Measurements from ENCODE around the gene ZNF391.

Gene ZNF391

DNA sequence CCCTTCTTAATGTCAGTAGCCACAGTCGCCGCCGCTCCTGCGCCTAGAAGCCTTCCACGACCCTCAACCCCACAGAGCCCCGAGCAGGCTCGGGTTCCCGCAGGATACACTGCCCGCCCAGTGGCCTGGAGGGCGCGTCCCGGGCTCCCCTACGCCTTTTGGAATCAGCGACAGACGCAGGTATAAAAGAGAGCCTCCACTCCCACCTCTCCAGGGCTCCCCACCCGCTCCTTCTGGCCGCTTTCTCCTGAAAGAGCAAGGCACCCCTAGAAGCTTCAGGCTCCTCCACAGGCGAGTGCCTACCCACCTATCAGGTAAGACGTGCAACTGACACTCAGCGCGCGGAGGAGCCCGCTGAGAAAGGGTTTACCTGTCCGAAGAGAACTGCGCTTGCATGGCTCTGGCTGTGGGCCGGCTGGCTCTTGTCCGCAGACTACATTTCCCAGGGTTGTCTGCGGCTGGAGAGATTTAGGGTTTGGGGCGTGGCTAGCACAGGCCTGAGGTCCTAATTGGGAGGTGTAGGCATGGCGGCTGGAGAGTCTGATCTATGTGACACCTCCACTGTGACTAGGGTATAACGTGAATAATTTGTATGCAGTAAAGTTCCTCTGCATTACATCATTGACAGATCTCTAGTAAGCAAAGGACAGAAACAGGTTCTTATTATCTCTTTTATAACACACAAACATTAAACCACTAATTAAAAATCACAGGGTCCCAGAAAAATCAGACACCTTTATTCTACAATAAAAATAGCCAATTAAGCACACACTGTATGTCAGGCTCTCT lies 13.5 kb upstream of the ZNF391 start (continued):
- TF ChIP-seq, protein P1, sequence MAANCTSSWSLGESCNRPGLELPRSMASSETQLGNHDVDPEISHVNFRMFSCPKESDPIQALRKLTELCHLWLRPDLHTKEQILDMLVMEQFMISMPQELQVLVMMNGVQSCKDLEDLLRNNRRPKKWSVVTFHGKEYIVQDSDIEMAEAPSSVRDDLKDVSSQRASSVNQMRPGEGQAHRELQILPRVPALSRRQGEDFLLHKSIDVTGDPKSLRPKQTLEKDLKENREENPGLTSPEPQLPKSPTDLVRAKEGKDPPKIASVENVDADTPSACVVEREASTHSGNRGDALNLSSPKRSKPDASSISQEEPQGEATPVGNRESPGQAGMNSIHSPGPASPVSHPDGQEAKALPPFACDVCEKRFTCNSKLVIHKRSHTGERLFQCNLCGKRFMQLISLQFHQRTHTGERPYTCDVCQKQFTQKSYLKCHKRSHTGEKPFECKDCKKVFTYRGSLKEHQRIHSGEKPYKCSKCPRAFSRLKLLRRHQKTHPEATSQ (tag by site-specific recombination; IDR thresholded peaks at IDR 0.05) = no peak
- TF ChIP-seq GLIS1 (tag by site-specific recombination; IDR thresholded peaks at IDR 0.05) (no peak), ZNF654 (tag by site-specific recombination; IDR thresholded peaks at IDR 0.05; ENCODE audit: low read depth) (no peak), KLF7 (tag by site-specific recombination; IDR thresholded peaks at IDR 0.05; ENCODE audit: borderline replicate concordance) (no peak), KLF9 (tag by site-specific recombination; IDR thresholded peaks at IDR 0.05; ENCODE audit: low read depth) (no peak), FEZF1 (tag by site-specific recombination; IDR thresholded peaks at IDR 0.05) (no peak), ZNF529 (tag by site-specific recombination; IDR thresholded peaks at IDR 0.05; ENCODE audit: insufficient replicate concordance) (no peak), ZBTB20 (tag by site-specific recombination; IDR thresholded peaks at IDR 0.05) (peak; percentile 91), ZNF677 (tag by site-specific recombination; IDR thresholded peaks at IDR 0.05) (no peak), ZNF426 (tag by site-specific recombination; IDR thresholded peaks at IDR 0.05) (no peak), ZBTB8A (tag by site-specific recombination; IDR thresholded peaks at IDR 0.05) (peak; percentile 89), ZNF394 (tag by site-specific recombination; IDR thresholded peaks at IDR 0.05; ENCODE audit: borderline replicate concordance) (no peak), ZNF174 (tag by site-specific recombination; IDR thresholded peaks at IDR 0.05) (no peak), ZNF658 (tag by site-specific recombination; IDR thresholded peaks at IDR 0.05) (no peak), ZNF555 (tag by site-specific recombination; conservative IDR thresholded peaks at IDR 0.05) (no peak), ZNF184 (tag by site-specific recombination; IDR thresholded peaks at IDR 0.05) (no peak), ZNF341 (tag by site-specific recombination; IDR thresholded peaks at IDR 0.05; ENCODE audit: low read depth) (peak; percentile 87), IKZF3 (tag by site-specific recombination; IDR thresholded peaks at IDR 0.05) (no peak)
- TF ChIP-seq, protein P2, sequence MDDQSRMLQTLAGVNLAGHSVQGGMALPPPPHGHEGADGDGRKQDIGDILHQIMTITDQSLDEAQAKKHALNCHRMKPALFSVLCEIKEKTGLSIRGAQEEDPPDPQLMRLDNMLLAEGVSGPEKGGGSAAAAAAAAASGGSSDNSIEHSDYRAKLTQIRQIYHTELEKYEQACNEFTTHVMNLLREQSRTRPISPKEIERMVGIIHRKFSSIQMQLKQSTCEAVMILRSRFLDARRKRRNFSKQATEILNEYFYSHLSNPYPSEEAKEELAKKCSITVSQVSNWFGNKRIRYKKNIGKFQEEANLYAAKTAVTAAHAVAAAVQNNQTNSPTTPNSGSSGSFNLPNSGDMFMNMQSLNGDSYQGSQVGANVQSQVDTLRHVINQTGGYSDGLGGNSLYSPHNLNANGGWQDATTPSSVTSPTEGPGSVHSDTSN (CRISPR knock-in tag; IDR thresholded peaks at IDR 0.05) = no peak
- TF ChIP-seq, protein P3, sequence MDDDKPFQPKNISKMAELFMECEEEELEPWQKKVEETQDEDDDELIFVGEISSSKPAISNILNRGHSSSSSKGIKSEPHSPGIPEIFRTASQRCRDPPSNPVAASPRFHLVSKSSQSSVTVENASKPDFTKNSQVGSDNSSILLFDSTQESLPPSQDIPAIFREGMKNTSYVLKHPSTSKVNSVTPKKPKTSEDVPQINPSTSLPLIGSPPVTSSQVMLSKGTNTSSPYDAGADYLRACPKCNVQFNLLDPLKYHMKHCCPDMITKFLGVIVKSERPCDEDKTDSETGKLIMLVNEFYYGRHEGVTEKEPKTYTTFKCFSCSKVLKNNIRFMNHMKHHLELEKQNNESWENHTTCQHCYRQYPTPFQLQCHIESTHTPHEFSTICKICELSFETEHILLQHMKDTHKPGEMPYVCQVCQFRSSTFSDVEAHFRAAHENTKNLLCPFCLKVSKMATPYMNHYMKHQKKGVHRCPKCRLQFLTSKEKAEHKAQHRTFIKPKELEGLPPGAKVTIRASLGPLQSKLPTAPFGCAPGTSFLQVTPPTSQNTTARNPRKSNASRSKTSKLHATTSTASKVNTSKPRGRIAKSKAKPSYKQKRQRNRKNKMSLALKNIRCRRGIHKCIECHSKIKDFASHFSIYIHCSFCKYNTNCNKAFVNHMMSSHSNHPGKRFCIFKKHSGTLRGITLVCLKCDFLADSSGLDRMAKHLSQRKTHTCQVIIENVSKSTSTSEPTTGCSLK (tag by site-specific recombination; IDR thresholded peaks at IDR 0.05) = no peak
- TF ChIP-seq, protein P4, sequence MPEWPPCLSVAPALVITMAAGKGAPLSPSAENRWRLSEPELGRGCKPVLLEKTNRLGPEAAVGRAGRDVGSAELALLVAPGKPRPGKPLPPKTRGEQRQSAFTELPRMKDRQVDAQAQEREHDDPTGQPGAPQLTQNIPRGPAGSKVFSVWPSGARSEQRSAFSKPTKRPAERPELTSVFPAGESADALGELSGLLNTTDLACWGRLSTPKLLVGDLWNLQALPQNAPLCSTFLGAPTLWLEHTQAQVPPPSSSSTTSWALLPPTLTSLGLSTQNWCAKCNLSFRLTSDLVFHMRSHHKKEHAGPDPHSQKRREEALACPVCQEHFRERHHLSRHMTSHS (tag by site-specific recombination; IDR thresholded peaks at IDR 0.05) = no peak
- TF ChIP-seq, protein P5, sequence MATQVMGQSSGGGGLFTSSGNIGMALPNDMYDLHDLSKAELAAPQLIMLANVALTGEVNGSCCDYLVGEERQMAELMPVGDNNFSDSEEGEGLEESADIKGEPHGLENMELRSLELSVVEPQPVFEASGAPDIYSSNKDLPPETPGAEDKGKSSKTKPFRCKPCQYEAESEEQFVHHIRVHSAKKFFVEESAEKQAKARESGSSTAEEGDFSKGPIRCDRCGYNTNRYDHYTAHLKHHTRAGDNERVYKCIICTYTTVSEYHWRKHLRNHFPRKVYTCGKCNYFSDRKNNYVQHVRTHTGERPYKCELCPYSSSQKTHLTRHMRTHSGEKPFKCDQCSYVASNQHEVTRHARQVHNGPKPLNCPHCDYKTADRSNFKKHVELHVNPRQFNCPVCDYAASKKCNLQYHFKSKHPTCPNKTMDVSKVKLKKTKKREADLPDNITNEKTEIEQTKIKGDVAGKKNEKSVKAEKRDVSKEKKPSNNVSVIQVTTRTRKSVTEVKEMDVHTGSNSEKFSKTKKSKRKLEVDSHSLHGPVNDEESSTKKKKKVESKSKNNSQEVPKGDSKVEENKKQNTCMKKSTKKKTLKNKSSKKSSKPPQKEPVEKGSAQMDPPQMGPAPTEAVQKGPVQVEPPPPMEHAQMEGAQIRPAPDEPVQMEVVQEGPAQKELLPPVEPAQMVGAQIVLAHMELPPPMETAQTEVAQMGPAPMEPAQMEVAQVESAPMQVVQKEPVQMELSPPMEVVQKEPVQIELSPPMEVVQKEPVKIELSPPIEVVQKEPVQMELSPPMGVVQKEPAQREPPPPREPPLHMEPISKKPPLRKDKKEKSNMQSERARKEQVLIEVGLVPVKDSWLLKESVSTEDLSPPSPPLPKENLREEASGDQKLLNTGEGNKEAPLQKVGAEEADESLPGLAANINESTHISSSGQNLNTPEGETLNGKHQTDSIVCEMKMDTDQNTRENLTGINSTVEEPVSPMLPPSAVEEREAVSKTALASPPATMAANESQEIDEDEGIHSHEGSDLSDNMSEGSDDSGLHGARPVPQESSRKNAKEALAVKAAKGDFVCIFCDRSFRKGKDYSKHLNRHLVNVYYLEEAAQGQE (tag by site-specific recombination; IDR thresholded peaks at IDR 0.05) = no peak; the same call in 1 of the 2 replicates
- TF ChIP-seq, protein P6, sequence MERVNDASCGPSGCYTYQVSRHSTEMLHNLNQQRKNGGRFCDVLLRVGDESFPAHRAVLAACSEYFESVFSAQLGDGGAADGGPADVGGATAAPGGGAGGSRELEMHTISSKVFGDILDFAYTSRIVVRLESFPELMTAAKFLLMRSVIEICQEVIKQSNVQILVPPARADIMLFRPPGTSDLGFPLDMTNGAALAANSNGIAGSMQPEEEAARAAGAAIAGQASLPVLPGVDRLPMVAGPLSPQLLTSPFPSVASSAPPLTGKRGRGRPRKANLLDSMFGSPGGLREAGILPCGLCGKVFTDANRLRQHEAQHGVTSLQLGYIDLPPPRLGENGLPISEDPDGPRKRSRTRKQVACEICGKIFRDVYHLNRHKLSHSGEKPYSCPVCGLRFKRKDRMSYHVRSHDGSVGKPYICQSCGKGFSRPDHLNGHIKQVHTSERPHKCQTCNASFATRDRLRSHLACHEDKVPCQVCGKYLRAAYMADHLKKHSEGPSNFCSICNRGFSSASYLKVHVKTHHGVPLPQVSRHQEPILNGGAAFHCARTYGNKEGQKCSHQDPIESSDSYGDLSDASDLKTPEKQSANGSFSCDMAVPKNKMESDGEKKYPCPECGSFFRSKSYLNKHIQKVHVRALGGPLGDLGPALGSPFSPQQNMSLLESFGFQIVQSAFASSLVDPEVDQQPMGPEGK (tag by site-specific recombination; IDR thresholded peaks at IDR 0.05) = no peak
- TF ChIP-seq, protein P7, sequence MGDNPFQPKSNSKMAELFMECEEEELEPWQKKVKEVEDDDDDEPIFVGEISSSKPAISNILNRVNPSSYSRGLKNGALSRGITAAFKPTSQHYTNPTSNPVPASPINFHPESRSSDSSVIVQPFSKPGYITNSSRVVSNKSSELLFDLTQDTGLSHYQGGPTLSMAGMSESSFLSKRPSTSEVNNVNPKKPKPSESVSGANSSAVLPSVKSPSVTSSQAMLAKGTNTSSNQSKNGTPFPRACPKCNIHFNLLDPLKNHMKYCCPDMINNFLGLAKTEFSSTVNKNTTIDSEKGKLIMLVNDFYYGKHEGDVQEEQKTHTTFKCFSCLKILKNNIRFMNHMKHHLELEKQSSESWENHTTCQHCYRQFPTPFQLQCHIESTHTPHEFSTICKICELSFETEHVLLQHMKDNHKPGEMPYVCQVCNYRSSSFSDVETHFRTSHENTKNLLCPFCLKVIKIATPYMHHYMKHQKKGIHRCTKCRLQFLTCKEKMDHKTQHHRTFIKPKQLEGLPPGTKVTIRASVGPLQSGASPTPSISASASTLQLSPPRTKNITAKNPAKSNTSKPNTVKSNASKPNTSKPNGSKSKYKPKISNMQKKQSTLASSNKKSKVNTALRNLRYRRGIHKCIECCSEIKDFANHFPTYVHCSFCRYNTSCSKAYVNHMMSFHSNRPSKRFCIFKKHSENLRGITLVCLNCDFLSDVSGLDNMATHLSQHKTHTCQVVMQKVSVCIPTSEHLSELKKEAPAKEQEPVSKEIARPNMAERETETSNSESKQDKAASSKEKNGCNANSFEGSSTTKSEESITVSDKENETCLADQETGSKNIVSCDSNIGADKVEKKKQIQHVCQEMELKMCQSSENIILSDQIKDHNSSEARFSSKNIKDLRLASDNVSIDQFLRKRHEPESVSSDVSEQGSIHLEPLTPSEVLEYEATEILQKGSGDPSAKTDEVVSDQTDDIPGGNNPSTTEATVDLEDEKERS (tag by site-specific recombination; IDR thresholded peaks at IDR 0.05) = no peak

All from HEK293 (cell line).